ENCODE data around the gene FAM163B. TPM values are rescaled to one million over a fixed set of nuclear protein-coding genes. Genes with fewer than 3 reads are reported as not detected.

The FAM163B gene
- total RNA-seq, 1 experiment from 2014 or later = not detected

DNA sequence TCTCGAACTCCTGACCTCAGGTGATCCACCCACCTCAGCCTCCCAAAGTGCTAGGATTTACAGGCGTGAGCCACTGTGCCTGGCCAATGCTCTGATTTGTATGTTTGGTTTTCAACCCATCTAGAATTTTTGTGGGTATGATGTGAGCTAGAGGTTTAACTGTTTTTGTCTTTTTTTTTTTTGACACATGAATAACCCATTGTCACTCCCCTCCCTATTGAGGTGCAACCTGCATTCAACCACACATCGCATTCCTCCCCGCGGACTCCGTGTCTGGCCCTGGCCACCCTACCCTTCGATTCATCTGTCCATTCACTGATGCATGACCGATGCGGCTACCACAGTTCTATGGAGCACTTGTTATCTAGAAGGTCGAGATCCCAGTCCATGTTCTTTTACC, 9.5 kb upstream of the FAM163B start:
- Histone ChIP-seq H3K4me3 (ENCODE audit: low read depth, low read length) (no peak overlapping the region), H3K36me3 (ENCODE audit: control insufficient read depth, insufficient read depth, low read length) (no peaks in the 10 kb centered on the region), H3K27me3 (replicated peaks; ENCODE audit: control insufficient read depth, insufficient read depth, low read length) (no peaks in the 10 kb centered on the region; the same call in 1 of the 2 replicates), H3K4me1 (no peaks in the 10 kb centered on the region), H3K9me3 (no peaks in the 10 kb centered on the region)
- TF ChIP-seq, protein P1, sequence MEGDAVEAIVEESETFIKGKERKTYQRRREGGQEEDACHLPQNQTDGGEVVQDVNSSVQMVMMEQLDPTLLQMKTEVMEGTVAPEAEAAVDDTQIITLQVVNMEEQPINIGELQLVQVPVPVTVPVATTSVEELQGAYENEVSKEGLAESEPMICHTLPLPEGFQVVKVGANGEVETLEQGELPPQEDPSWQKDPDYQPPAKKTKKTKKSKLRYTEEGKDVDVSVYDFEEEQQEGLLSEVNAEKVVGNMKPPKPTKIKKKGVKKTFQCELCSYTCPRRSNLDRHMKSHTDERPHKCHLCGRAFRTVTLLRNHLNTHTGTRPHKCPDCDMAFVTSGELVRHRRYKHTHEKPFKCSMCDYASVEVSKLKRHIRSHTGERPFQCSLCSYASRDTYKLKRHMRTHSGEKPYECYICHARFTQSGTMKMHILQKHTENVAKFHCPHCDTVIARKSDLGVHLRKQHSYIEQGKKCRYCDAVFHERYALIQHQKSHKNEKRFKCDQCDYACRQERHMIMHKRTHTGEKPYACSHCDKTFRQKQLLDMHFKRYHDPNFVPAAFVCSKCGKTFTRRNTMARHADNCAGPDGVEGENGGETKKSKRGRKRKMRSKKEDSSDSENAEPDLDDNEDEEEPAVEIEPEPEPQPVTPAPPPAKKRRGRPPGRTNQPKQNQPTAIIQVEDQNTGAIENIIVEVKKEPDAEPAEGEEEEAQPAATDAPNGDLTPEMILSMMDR (IDR thresholded peaks at IDR 0.05; ENCODE audit: insufficient read depth in 1 of 2, low read depth in 1 of 2, low read length in 1 of 2, severe bottlenecking in 1 of 2, unreplicated experiment in 1 of 2) = no peak
- Mint-ChIP-seq H3K9me3 (ENCODE audit: unreplicated experiment) (no peaks in the 10 kb centered on the region), H3K36me3 (ENCODE audit: insufficient read depth, unreplicated experiment) (no peaks in the 10 kb centered on the region), H3K4me3 (ENCODE audit: unreplicated experiment) (no peak overlapping the region), H3K4me1 (ENCODE audit: low read depth, unreplicated experiment) (no peaks in the 10 kb centered on the region), H3K27me3 (ENCODE audit: insufficient read depth, unreplicated experiment) (peaks cover 25% of the 10 kb centered on the region), H3K27ac (ENCODE audit: unreplicated experiment) (no peak overlapping the region)
- no TSS peak for BruUV-seq (replicated peaks)
- DNase-seq = no peak
- ChIA-PET POLR2A (interaction anchor here (0.6 kb wide), 1 partner anchor 285 kb away, joined by 3 read pairs; no protein-coding TSS in a partner anchor), CTCF (no interaction called here)
- intact Hi-C loops (cut with micrococcal nuclease; ENCODE audit: unreplicated experiment) = no loop called here

DNA sequence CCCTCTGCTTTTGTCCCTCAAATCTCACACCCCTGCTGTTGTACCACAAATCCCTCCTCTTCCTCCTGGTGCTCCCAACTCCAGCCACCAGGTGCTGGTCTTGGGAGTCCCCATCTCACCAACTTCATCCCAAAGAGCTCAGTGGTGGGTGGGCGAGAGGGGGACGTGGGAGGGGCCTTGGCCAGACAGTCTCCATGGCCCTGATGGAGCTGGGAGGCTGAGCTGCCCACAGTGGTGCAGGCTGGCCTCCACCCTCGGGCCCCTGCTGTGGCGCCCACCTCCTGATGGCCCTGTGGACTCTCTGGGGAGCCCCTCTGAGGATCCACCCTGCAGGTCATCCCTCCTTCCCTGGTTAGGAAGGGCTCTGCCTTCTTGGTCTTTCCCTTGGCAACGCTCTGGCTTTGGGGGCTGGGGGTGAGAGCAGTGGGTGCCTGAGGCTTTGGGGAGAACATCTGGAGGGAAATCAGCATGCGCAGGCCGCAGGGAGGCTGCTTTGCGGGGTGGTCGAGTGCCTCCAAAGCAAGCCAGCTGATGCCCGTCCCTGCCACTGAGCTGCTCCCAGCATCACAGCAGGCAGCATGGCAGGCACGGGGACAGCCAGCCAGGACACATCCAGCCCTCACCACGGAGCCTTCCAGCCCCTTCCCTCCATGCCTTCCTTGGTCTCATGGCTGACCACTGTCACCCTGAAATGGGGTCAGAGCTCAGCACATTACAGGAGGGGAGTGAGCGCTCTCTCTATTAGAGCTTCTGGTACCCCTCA, 7.6 kb upstream of the FAM163B start:
- TF ChIP-seq, protein P1 (IDR thresholded peaks at IDR 0.05; ENCODE audit: insufficient read depth in 1 of 2, low read depth in 1 of 2, low read length in 1 of 2, severe bottlenecking in 1 of 2, unreplicated experiment in 1 of 2) = no peak
- intact Hi-C loops (cut with micrococcal nuclease; ENCODE audit: unreplicated experiment) = no loop called here
- Mint-ChIP-seq H3K4me3 (ENCODE audit: unreplicated experiment) (no peak overlapping the region), H3K4me1 (ENCODE audit: low read depth, unreplicated experiment) (no peaks in the 10 kb centered on the region), H3K36me3 (ENCODE audit: insufficient read depth, unreplicated experiment) (no peaks in the 10 kb centered on the region), H3K27me3 (ENCODE audit: insufficient read depth, unreplicated experiment) (peaks cover 20% of the 10 kb centered on the region), H3K27ac (ENCODE audit: unreplicated experiment) (no peak overlapping the region), H3K9me3 (ENCODE audit: unreplicated experiment) (no peaks in the 10 kb centered on the region)
- H3K27me3 ChIP-seq (replicated peaks; ENCODE audit: control insufficient read depth, insufficient read depth, low read length) = no peaks in the 10 kb centered on the region; the same call in 1 of the 2 replicates
- no peaks in the 10 kb centered on the region for H3K9me3 ChIP-seq
- H3K36me3 ChIP-seq (ENCODE audit: control insufficient read depth, insufficient read depth, low read length) = no peaks in the 10 kb centered on the region
- POLR2A ChIA-PET = no interaction called here
- CTCF ChIA-PET = no interaction called here
- no peak overlapping the region for H3K4me3 ChIP-seq (ENCODE audit: low read depth, low read length)
- DNase-seq = no peak
- no TSS peak for BruUV-seq (replicated peaks)
- no peaks in the 10 kb centered on the region for H3K4me1 ChIP-seq

DNA sequence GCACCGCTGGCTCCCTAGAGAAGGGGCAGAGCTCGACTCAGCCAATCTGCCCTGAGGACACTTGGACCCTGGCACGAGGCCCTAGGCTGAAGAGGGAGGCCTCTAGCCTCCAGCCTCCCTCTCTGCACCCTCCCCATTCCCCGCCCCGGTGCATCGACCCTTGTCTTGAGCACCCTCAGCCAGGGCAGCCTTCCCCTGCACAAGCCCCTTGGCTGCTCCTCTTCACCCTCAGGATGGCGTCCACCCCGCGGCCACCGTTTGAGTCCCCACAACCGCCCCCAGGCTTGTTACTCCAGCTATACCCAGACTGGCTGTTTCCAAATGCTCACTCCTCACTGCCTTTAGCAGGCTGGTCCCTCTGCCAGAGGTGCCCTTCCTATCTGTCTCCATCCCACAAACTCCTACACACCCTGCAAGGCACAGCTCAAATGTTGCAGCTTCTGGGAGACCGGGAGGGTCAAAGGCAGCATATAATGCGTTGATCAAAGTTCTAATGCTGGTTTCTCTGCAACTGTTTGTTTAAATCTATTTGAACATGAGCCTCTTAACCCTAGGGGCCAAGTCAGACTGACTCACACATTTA, 6.5 kb upstream of the FAM163B start:
- Histone ChIP-seq H3K36me3 (ENCODE audit: control insufficient read depth, insufficient read depth, low read length) (no peaks in the 10 kb centered on the region), H3K4me1 (no peaks in the 10 kb centered on the region), H3K9me3 (no peaks in the 10 kb centered on the region), H3K4me3 (ENCODE audit: low read depth, low read length) (no peak overlapping the region), H3K27me3 (replicated peaks; ENCODE audit: control insufficient read depth, insufficient read depth, low read length) (no peaks in the 10 kb centered on the region; the same call in 1 of the 2 replicates)
- Mint-ChIP-seq H3K4me1 (ENCODE audit: low read depth, unreplicated experiment) (no peaks in the 10 kb centered on the region), H3K9me3 (ENCODE audit: unreplicated experiment) (no peaks in the 10 kb centered on the region), H3K4me3 (ENCODE audit: unreplicated experiment) (no peak overlapping the region), H3K27ac (ENCODE audit: unreplicated experiment) (no peak overlapping the region), H3K27me3 (ENCODE audit: insufficient read depth, unreplicated experiment) (peaks cover 20% of the 10 kb centered on the region), H3K36me3 (ENCODE audit: insufficient read depth, unreplicated experiment) (no peaks in the 10 kb centered on the region)
- intact Hi-C loops (cut with micrococcal nuclease; ENCODE audit: unreplicated experiment) = no loop called here
- ChIA-PET POLR2A (no interaction called here), CTCF (no interaction called here)
- DNase-seq = no peak
- TF ChIP-seq, protein P1 (IDR thresholded peaks at IDR 0.05; ENCODE audit: insufficient read depth in 1 of 2, low read depth in 1 of 2, low read length in 1 of 2, severe bottlenecking in 1 of 2, unreplicated experiment in 1 of 2) = no peak
- no TSS peak for BruUV-seq (replicated peaks)
